H9 (cell line): Measurements from ENCODE around the gene DCX. TPM values are rescaled to one million over a fixed set of nuclear protein-coding genes. Genes with fewer than 3 reads are reported as not detected.
A peak's percentile ranks its signal among the peaks of the same experiment; 100 is the strongest.

Source experiments
- DNase-seq: peaks from one replicate; pipeline ENCODE4 v3.0.0-alpha.2; 2017
- H2AFZ ChIP-seq: one replicate; pipeline ENCODE4 v1.6.1; 2013; ENCODE audit warnings: mild to moderate bottlenecking, low read length, control low read depth, moderate library complexity
- H2AK5ac ChIP-seq: 2 replicates; pipeline ENCODE4 v1.6.1; 2013; ENCODE audit warnings: low read length, control low read depth, mixed read lengths; ENCODE audit not compliant: insufficient read length
- H2BK120ac ChIP-seq: one replicate; pipeline ENCODE4 v1.6.1; 2013; ENCODE audit warnings: low read depth, mild to moderate bottlenecking, low read length, control low read depth, inconsistent platforms; ENCODE audit not compliant: poor library complexity, severe bottlenecking
- H2BK12ac ChIP-seq: 2 replicates; pipeline ENCODE4 v1.6.1; 2013; ENCODE audit warnings: low read length, control low read depth, mixed read lengths, low read depth; ENCODE audit not compliant: insufficient read length
- H2BK15ac ChIP-seq: 2 replicates; pipeline ENCODE4 v1.6.1; 2013; ENCODE audit warnings: low read depth, low read length, control low read depth
- H2BK20ac ChIP-seq: one replicate; pipeline ENCODE4 v1.6.1; 2013; ENCODE audit warnings: low read depth, mild to moderate bottlenecking, low read length, control low read depth, inconsistent platforms; ENCODE audit not compliant: poor library complexity, severe bottlenecking
- H2BK5ac ChIP-seq: 2 replicates; pipeline ENCODE4 v1.6.1; 2013; ENCODE audit warnings: low read length, control low read depth, mixed read lengths; ENCODE audit not compliant: insufficient read length
- H3K14ac ChIP-seq: 2 replicates; pipeline ENCODE4 v1.6.1; 2013; ENCODE audit warnings: low read length, control low read depth; ENCODE audit not compliant: insufficient read depth
- H3K18ac ChIP-seq: 2 replicates; pipeline ENCODE4 v1.6.1; 2013; ENCODE audit warnings: low read depth, mild to moderate bottlenecking, mixed read lengths, low read length, control low read depth; ENCODE audit not compliant: insufficient read length
- H3K23ac ChIP-seq: 2 replicates; pipeline ENCODE4 v1.6.1; 2013; ENCODE audit warnings: low read length, control low read depth, mixed read lengths, low read depth; ENCODE audit not compliant: insufficient read length
- H3K23me2 ChIP-seq: 2 replicates; pipeline ENCODE4 v1.6.1; 2013; ENCODE audit warnings: low read depth, mild to moderate bottlenecking, mixed read lengths, low read length, control low read depth; ENCODE audit not compliant: insufficient read length, poor library complexity, severe bottlenecking
- H3K27ac ChIP-seq: 2 replicates; pipeline ENCODE4 v1.5.1; 2013; ENCODE audit warnings: low read length, control low read depth, mixed read lengths, low read depth; ENCODE audit not compliant: insufficient read length
- H3K27me3 ChIP-seq: 2 replicates; pipeline ENCODE4 v1.6.1; 2013; ENCODE audit warnings: low read length, control low read depth, inconsistent platforms; ENCODE audit not compliant: insufficient read depth
- H3K4ac ChIP-seq: 2 replicates; pipeline ENCODE4 v1.6.1; 2013; ENCODE audit warnings: low read depth, mild to moderate bottlenecking, control low read depth, inconsistent platforms, low read length, moderate library complexity
- H3K4me1 ChIP-seq: 2 replicates; pipeline ENCODE4 v1.6.1; 2013; ENCODE audit warnings: low read length, control low read depth, inconsistent platforms; ENCODE audit not compliant: insufficient read depth
- H3K4me2 ChIP-seq: 2 replicates; pipeline ENCODE4 v1.6.1; 2013; ENCODE audit warnings: low read length, control low read depth, mixed read lengths; ENCODE audit not compliant: insufficient read length, insufficient read depth
- H3K56ac ChIP-seq: 2 replicates; pipeline ENCODE4 v1.6.1; 2013; ENCODE audit warnings: low read depth, mild to moderate bottlenecking, mixed read lengths, low read length, control low read depth; ENCODE audit not compliant: insufficient read length
- H3K79me1 ChIP-seq: 2 replicates; pipeline ENCODE4 v1.6.1; 2013; ENCODE audit warnings: low read depth, mild to moderate bottlenecking, moderate library complexity, low read length, control low read depth, inconsistent platforms; ENCODE audit not compliant: insufficient read depth, poor library complexity, severe bottlenecking
- H3K79me2 ChIP-seq: 2 replicates; pipeline ENCODE4 v1.6.1; 2013; ENCODE audit warnings: low read length, control low read depth, inconsistent platforms; ENCODE audit not compliant: insufficient read depth
- H3K9ac ChIP-seq: 2 replicates; pipeline ENCODE4 v1.6.1; 2013; ENCODE audit warnings: low read length, control low read depth, mixed read lengths; ENCODE audit not compliant: insufficient read length; ENCODE audit errors: extremely low read depth
- H3K9me3 ChIP-seq: one replicate; pipeline ENCODE4 v1.6.1; 2013; ENCODE audit warnings: low read depth, low read length, inconsistent platforms; ENCODE audit not compliant: control insufficient read depth
- H3T11ph ChIP-seq: one replicate; pipeline ENCODE4 v1.6.1; 2013; ENCODE audit warnings: mild to moderate bottlenecking, low read length, control low read depth, inconsistent platforms
- H4K20me1 ChIP-seq: one replicate; pipeline ENCODE4 v1.6.1; 2013; ENCODE audit not compliant: control insufficient read depth, insufficient read length, insufficient read depth
- H4K5ac ChIP-seq: 2 replicates; pipeline ENCODE4 v1.6.1; 2013; ENCODE audit warnings: low read depth, mild to moderate bottlenecking, mixed read lengths, low read length, control low read depth; ENCODE audit not compliant: insufficient read length
- H4K8ac ChIP-seq: replicated peaks from 2 replicates; pipeline ENCODE4 v1.6.1; 2013; ENCODE audit warnings: low read length, control low read depth, mixed read lengths, low read depth; ENCODE audit not compliant: insufficient read length
- H4K91ac ChIP-seq: 2 replicates; pipeline ENCODE4 v1.6.1; 2013; ENCODE audit warnings: low read depth, mild to moderate bottlenecking, moderate library complexity, mixed read lengths, low read length, control low read depth; ENCODE audit not compliant: insufficient read length
- H3K27ac Mint-ChIP-seq, 3 experiments: 2 replicates in 2 of 3; 3 replicates in 1 of 3; pipeline ENCODE4 v1.8.0; 2020 to 2021; ENCODE audit warnings: mixed read lengths in 3 of 3, mild to moderate bottlenecking in 1 of 3, moderate library complexity in 1 of 3
- H3K27me3 Mint-ChIP-seq: 2 replicates; pipeline ENCODE4 v1.8.0; 2021; ENCODE audit warnings: low read depth, mild to moderate bottlenecking, moderate library complexity, mixed read lengths
- H3K36me3 Mint-ChIP-seq, 3 experiments: 2 replicates in 2 of 3; 3 replicates in 1 of 3; pipeline ENCODE4 v1.8.0; 2020 to 2021; ENCODE audit warnings: low read depth in 3 of 3, mixed read lengths in 3 of 3; ENCODE audit not compliant: insufficient read depth in 1 of 3
- H3K4me1 Mint-ChIP-seq, 2 experiments: 2 replicates each; pipeline ENCODE4 v1.8.0; 2020; ENCODE audit warnings: mixed read lengths in 2 of 2
- H3K4me3 Mint-ChIP-seq, 2 experiments: 2 replicates in 1 of 2; 3 replicates in 1 of 2; pipeline ENCODE4 v1.8.0; 2020 to 2021; ENCODE audit warnings: mild to moderate bottlenecking in 2 of 2, mixed read lengths in 2 of 2, moderate library complexity in 1 of 2
- H3K9me3 Mint-ChIP-seq, 2 experiments: 2 replicates in 1 of 2; 3 replicates in 1 of 2; pipeline ENCODE4 v1.8.0; 2020; ENCODE audit warnings: mild to moderate bottlenecking in 2 of 2, mixed read lengths in 2 of 2, moderate library complexity in 1 of 2
- WGBS: extraction: QIAGEN DNeasy Blood & Tissue Kit; methylation state at CpG from one replicate; pipeline ENCODE4 v1.1.7; 2013; ENCODE audit warnings: missing lambda C conversion rate, low lambda C conversion rate, mixed read lengths; ENCODE audit not compliant: insufficient read length; ENCODE audit errors: extremely low coverage; 5-methylcytosine and 5-hydroxymethylcytosine counted together
- total RNA-seq: library from RNA; stranded (reverse); gene quantifications from 2 replicates; pipeline ENCODE4 v1.2.1, GENCODE V29; 2021
- TF ChIP-seq, protein P1 (sequence below): fragments of 200-600 bp; sonication (generic); conservative IDR thresholded peaks from 3 replicates; pipeline ENCODE4 v1.8.0; 2021; ENCODE audit warnings: antibody characterized with exemption, mild to moderate bottlenecking

DCX gene
- total RNA-seq, 1 experiment from 2014 or later = 2.0 TPM

DNA sequence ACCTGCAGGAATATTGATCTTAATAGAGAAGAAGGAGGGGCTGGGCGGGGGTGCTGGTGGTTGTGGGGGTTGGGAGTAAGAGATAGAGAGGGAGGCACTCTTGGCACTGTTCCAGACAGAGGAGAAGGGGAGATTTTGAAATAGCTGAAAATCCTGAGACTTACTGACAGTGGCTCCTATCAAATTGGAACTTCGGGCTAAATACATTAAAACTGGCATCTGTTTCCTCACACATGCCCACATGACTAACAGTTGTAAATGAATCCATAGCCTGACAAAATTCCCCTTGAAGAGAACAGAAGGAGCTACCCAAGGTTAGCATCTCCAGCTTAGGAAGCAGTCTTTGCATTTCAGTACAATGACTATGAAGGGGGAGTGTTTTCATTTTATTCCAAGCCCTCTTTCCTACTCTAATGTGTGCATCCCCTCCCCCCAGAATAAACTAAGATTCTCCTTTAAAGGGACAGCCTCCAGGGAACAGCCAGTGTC, 1.4 kb downstream of the DCX start:
- H3K14ac ChIP-seq = no peak overlapping the region
- no peak overlapping the region for H3K56ac ChIP-seq
- Mint-ChIP-seq H3K4me3 (peak overlapping the region in 1 of 2 experiments; percentile 80; a peak in 3 of 5 replicates), H3K4me1 (peaks cover 32 to 50% of the 10 kb centered on the region in 2 experiments), H3K27ac (peak overlapping the region in 1 of 3 experiments; percentile 74; a peak in 1 of 7 replicates), H3K9me3 (no peaks in the 10 kb centered on the region; a peak in 1 of 5 replicates), H3K27me3 (peaks cover 8% of the 10 kb centered on the region), H3K36me3 (no peaks in the 10 kb centered on the region; a peak in 1 of 7 replicates)
- no peak overlapping the region for H4K8ac ChIP-seq
- no peak overlapping the region for H2BK15ac ChIP-seq
- H3K4ac ChIP-seq = no peak overlapping the region
- H3K18ac ChIP-seq = no peak overlapping the region
- no peaks in the 10 kb centered on the region for H3K79me2 ChIP-seq
- H3K23ac ChIP-seq = no peak overlapping the region
- H2BK20ac ChIP-seq = no peak overlapping the region
- no peaks in the 10 kb centered on the region for H3K79me1 ChIP-seq
- no CpG with 5 or more reads among the region's 2 CpGs for WGBS
- H3K9me3 ChIP-seq = no peaks in the 10 kb centered on the region
- H3K27ac ChIP-seq = no peak overlapping the region
- no peak overlapping the region for H4K5ac ChIP-seq
- no peaks in the 10 kb centered on the region for H4K20me1 ChIP-seq
- H2BK120ac ChIP-seq = no peak overlapping the region
- no peaks in the 10 kb centered on the region for H3K27me3 ChIP-seq
- H3K23me2 ChIP-seq = no peaks in the 10 kb centered on the region
- no peak overlapping the region for H2AK5ac ChIP-seq
- TF ChIP-seq, protein P1, sequence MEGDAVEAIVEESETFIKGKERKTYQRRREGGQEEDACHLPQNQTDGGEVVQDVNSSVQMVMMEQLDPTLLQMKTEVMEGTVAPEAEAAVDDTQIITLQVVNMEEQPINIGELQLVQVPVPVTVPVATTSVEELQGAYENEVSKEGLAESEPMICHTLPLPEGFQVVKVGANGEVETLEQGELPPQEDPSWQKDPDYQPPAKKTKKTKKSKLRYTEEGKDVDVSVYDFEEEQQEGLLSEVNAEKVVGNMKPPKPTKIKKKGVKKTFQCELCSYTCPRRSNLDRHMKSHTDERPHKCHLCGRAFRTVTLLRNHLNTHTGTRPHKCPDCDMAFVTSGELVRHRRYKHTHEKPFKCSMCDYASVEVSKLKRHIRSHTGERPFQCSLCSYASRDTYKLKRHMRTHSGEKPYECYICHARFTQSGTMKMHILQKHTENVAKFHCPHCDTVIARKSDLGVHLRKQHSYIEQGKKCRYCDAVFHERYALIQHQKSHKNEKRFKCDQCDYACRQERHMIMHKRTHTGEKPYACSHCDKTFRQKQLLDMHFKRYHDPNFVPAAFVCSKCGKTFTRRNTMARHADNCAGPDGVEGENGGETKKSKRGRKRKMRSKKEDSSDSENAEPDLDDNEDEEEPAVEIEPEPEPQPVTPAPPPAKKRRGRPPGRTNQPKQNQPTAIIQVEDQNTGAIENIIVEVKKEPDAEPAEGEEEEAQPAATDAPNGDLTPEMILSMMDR = no peak
- H3T11ph ChIP-seq = no peak overlapping the region
- H3K9ac ChIP-seq = no peak overlapping the region
- peaks cover 18% of the 10 kb centered on the region for H3K4me1 ChIP-seq
- no peak for DNase-seq
- H4K91ac ChIP-seq = no peak overlapping the region
- H2BK12ac ChIP-seq = no peak overlapping the region
- no peak overlapping the region for H2BK5ac ChIP-seq
- peak overlapping the region; percentile 75 for H3K4me2 ChIP-seq
- H2AFZ ChIP-seq = no peak overlapping the region
